Measurements from ENCODE around the gene IZUMO2.
"Not testable (repeated sequence)": the region's sequence is repeated elsewhere in the genome, so short reads cannot be mapped to it uniquely, and the experiment has no call there.

IZUMO2 gene

DNA sequence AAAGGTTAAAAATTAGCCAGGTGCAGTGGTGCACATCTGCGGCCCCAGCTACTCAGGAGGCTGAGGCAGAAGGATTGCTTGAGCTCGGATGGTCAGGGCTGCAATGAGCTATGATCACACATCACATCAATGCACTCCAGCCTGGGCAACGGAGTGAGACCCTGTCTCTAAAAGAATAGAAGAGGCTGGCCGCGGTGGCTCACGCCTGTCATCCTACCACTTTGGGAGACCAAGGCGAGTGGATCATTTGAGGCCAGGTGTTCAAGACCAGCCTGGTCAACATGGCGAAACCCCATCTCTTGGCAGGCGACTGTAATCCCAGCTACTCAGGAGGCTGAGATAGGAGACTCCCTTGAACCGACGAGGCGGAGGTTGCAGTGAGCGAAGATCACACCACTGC, 59.7 kb downstream of the IZUMO2 start:
- H3K4me3 ChIP-seq (ENCODE audit: control insufficient read depth in 1 of 7, extremely low read depth in 1 of 7, insufficient read depth in 4 of 7, low read depth in 2 of 7, low read length in 6 of 7); POLR2A ChIA-PET; H3K4me1 ChIP-seq (ENCODE audit: control extremely low read depth in 1 of 4, control insufficient read depth in 4 of 4, insufficient read depth in 4 of 4, low read length in 3 of 4); CTCF ChIA-PET; H3K9me3 ChIP-seq (ENCODE audit: control extremely low read depth in 1 of 5, control insufficient read depth in 4 of 5, insufficient read depth in 2 of 5, low read depth in 1 of 5, low read length in 4 of 5); H3K27me3 ChIP-seq (replicated peaks in 2 of 5; ENCODE audit: control insufficient read depth in 4 of 5, insufficient read depth in 5 of 5, low read length in 4 of 5); DNase-seq; H3K36me3 ChIP-seq (ENCODE audit: control insufficient read depth in 4 of 4, insufficient read depth in 4 of 4, low read length in 3 of 4); H3K27ac ChIP-seq (ENCODE audit: insufficient read depth in 1 of 2, low read depth in 1 of 2, low read length in 2 of 2, poor library complexity in 1 of 2, severe bottlenecking in 2 of 2): not testable (repeated sequence)
- no CpG with 5 or more reads among the region's 13 CpGs for WGBS (ENCODE audit: insufficient coverage)
